GM12878 (cell line): ENCODE measurements around the gene GRIPAP1. TPM values are rescaled to one million over a fixed set of nuclear protein-coding genes. Genes with fewer than 3 reads are reported as not detected.

ENCODE experiments used
- ATAC-seq: fragments of 200-7000 bp; cut with Tn5 transposase; 3 replicates; pipeline ENCODE4 v1.9.1; 2020; ENCODE audit warnings: mild to moderate bottlenecking, moderate library complexity
- BruUV-seq: library from RNA; stranded (reverse); fragments of 400-500 nt; replicated peaks from 2 replicates; lab custom pipeline; 2021; lab: Mats Ljungman, UMichigan
- CTCF ChIA-PET: fragments of 300-600 bp; sonication (Branson Sonifier 250); formaldehyde crosslinking; extraction: SDS; loops from one replicate; lab custom pipeline; 2021; ENCODE audit warnings: inconsistent platforms; lab: Yijun Ruan, JAX
- POLR2A ChIA-PET: fragments of 350-600 bp; formaldehyde crosslinking; extraction: SDS; loops from one replicate; lab custom pipeline; 2021; ENCODE audit warnings: inconsistent platforms; lab: Charles Lee
- RAD21 ChIA-PET: fragments of 300-600 bp; sonication (Branson Sonifier 250); formaldehyde crosslinking; loops from one replicate; lab custom pipeline; 2023; ENCODE audit warnings: antibody characterized with exemption; ENCODE audit not compliant: unreplicated experiment; lab: Charles Lee
- SMC1A ChIA-PET: fragments of 300-600 bp; sonication (Branson Sonifier 250); formaldehyde crosslinking; loops from one replicate; lab custom pipeline; 2023; ENCODE audit not compliant: unreplicated experiment, uncharacterized antibody; lab: Charles Lee
- DNase-seq: peaks from one replicate; pipeline ENCODE4 v3.0.0-alpha.2; 2011; ENCODE audit warnings: low read depth, low spot score
- FAIRE-seq: peaks from 3 replicates; lab custom pipeline; 2011; peaks lifted over from hg19 to GRCh38; lab: Jason Lieb, UNC
- H2AFZ ChIP-seq: 2 replicates; pipeline ENCODE4 v1.6.0; 2011; ENCODE audit warnings: low read depth, low read length, control low read depth; ENCODE audit not compliant: control insufficient read depth
- H3K27ac ChIP-seq: 2 replicates; pipeline ENCODE4 v1.5.1; 2011; ENCODE audit warnings: control low read depth; ENCODE audit not compliant: control insufficient read depth, insufficient read depth
- H3K27me3 ChIP-seq, 2 experiments: replicated peaks in 1 of 2; 2 replicates each; pipeline versions ENCODE4 v1.6.0 to v1.6.1; 2011; ENCODE audit warnings: low read length in 1 of 2; ENCODE audit not compliant: control insufficient read depth in 2 of 2, insufficient read depth in 2 of 2
- H3K36me3 ChIP-seq, 2 experiments: 2 replicates each; pipeline ENCODE4 v1.5.1; 2011; ENCODE audit warnings: low read length in 1 of 2; ENCODE audit not compliant: control insufficient read depth in 2 of 2, insufficient read depth in 2 of 2
- H3K4me1 ChIP-seq: 2 replicates; pipeline ENCODE4 v1.6.1; 2011; ENCODE audit warnings: mild to moderate bottlenecking, low read length, moderate library complexity, mixed read lengths; ENCODE audit not compliant: control insufficient read depth, insufficient read depth
- H3K4me2 ChIP-seq: 2 replicates; pipeline ENCODE4 v1.6.0; 2011; ENCODE audit warnings: control low read depth; ENCODE audit not compliant: control insufficient read depth, insufficient read depth
- H3K4me3 ChIP-seq: fragments of 200-600 bp; sonication (generic); 2 replicates; pipeline ENCODE4 v1.5.1; 2016
- H3K79me2 ChIP-seq: 2 replicates; pipeline ENCODE4 v1.6.0; 2011; ENCODE audit warnings: low read length; ENCODE audit not compliant: control insufficient read depth, insufficient read depth
- H3K9ac ChIP-seq: 2 replicates; pipeline ENCODE4 v1.8.0; 2011; ENCODE audit warnings: low read length, control low read depth, mixed read lengths; ENCODE audit not compliant: control insufficient read depth, insufficient read depth
- H3K9me3 ChIP-seq: replicated peaks from 3 replicates; pipeline ENCODE4 v1.5.1; 2011; ENCODE audit warnings: mild to moderate bottlenecking, low read length; ENCODE audit not compliant: control insufficient read depth, insufficient read depth
- H4K20me1 ChIP-seq: 2 replicates; pipeline ENCODE4 v1.6.0; 2011; ENCODE audit not compliant: control insufficient read depth, insufficient read depth
- BACH1 ChIP-seq: fragments of 450-650 bp; IDR thresholded peaks from 2 replicates; pipeline ENCODE4 v1.6.1; 2017; ENCODE audit warnings: mild to moderate bottlenecking, borderline replicate concordance
- CHD2 ChIP-seq: IDR thresholded peaks from 2 replicates; pipeline ENCODE4 v1.6.1; 2011; ENCODE audit warnings: low read depth, low read length, improper control_type of control experiment, borderline replicate concordance
- E2F4 ChIP-seq: IDR thresholded peaks from 2 replicates; pipeline ENCODE4 v1.6.1; 2012; ENCODE audit warnings: low read depth, low read length, improper control_type of control experiment
- ELK1 ChIP-seq: IDR thresholded peaks from 2 replicates; pipeline ENCODE4 v1.6.1; 2012; ENCODE audit warnings: low read depth, low read length, improper control_type of control experiment
- ESRRA ChIP-seq: IDR thresholded peaks from 2 replicates; pipeline ENCODE4 v1.6.1; 2012; ENCODE audit warnings: mild to moderate bottlenecking, low read length, improper control_type of control experiment
- IRF3 ChIP-seq: fragments of 450-650 bp; IDR thresholded peaks from 2 replicates; pipeline ENCODE4 v1.6.1; 2014; ENCODE audit warnings: mild to moderate bottlenecking
- PML ChIP-seq: IDR thresholded peaks from 2 replicates; pipeline ENCODE4 v1.6.1; 2012; ENCODE audit warnings: low read length, inconsistent platforms
- RAD21 ChIP-seq: IDR thresholded peaks from 2 replicates; pipeline ENCODE4 v1.6.1; 2011; ENCODE audit warnings: mild to moderate bottlenecking, low read depth, low read length, moderate library complexity; ENCODE audit not compliant: insufficient read depth
- RFX5 ChIP-seq: IDR thresholded peaks from 2 replicates; pipeline ENCODE4 v1.6.1; 2011; ENCODE audit warnings: low read depth, low read length, improper control_type of control experiment
- SMC3 ChIP-seq: IDR thresholded peaks from 2 replicates; pipeline ENCODE4 v1.6.1; 2011; ENCODE audit warnings: low read length, improper control_type of control experiment, borderline replicate concordance
- TAF1 ChIP-seq: IDR thresholded peaks from 2 replicates; pipeline ENCODE4 v1.6.1; 2011; ENCODE audit warnings: mild to moderate bottlenecking, low read depth, low read length, borderline replicate concordance
- TCF3 ChIP-seq: IDR thresholded peaks from 2 replicates; pipeline ENCODE4 v1.6.1; 2012; ENCODE audit warnings: low read depth, mild to moderate bottlenecking, low read length, borderline replicate concordance; ENCODE audit not compliant: insufficient read depth
- ZBTB33 ChIP-seq: fragments of 450-650 bp; IDR thresholded peaks from 2 replicates; pipeline ENCODE4 v1.6.1; 2017; ENCODE audit warnings: mild to moderate bottlenecking
- ZNF687 ChIP-seq: fragments of 450-650 bp; IDR thresholded peaks from 2 replicates; pipeline ENCODE4 v1.6.1; 2017; ENCODE audit warnings: mild to moderate bottlenecking, moderate library complexity
- WGBS: methylation state at CpG from one replicate; pipeline ENCODE4 v1.1.6; 2016; ENCODE audit warnings: low lambda C conversion rate; ENCODE audit not compliant: insufficient replicate concordance, insufficient coverage; ENCODE audit errors: missing lambda C conversion rate; 5-methylcytosine and 5-hydroxymethylcytosine counted together
- in situ Hi-C: fragments of 300-500 bp; cut with MboI; formaldehyde crosslinking; loops from 9 replicates; pipeline ENCODE4 v1.14.3; 2018; ENCODE audit warnings: mixed read lengths
- intact Hi-C: fragments of 100-400 bp; cut with micrococcal nuclease; formaldehyde crosslinking; loops from one replicate; pipeline ENCODE4 v1.14.2; 2022; ENCODE audit not compliant: unreplicated experiment
- polyA plus RNA-seq, 11 experiments: library from polyadenylated mRNA; depleted of rRNA in 4 of 11; unstranded in 6 of 11; stranded (reverse) in 5 of 11; fragments of >200 nt; fragmentation: Nextera tagmentation in 4 of 11; fragmentation: Illumina TruSeq in 1 of 11; extraction: Ambion mirVana in 4 of 11; extraction: Trizol in 1 of 11; gene quantifications; 1 replicate in 1 of 11; 2 replicates in 10 of 11; pipeline versions ENCODE4 v1.2.1 to v1.2.3, GENCODE V29; 2011 to 2016; ENCODE audit warnings: inconsistent platforms in 2 of 11, missing spikeins in 2 of 11, low read depth in 1 of 11
- total RNA-seq, 4 experiments: library from RNA; depleted of rRNA in 3 of 4; stranded (reverse); fragments of >200 nt in 3 of 4; fragmentation: Illumina TruSeq in 1 of 4; extraction: Trizol in 1 of 4; gene quantifications; 2 replicates each; pipeline versions ENCODE4 v1.2.1 to v1.2.3, GENCODE V29; 2013 to 2021

The GRIPAP1 gene
- total and polyA plus RNA-seq, 10 of the 15 experiments (the other 5 are each of a cell fraction or from before 2014, with no cell fraction given) = 4.2 to 44.7 (median 25.8) TPM

GRCh38 chrX:48966796-48967579 is 35.1 kb downstream of the GRIPAP1 start:
- Histone ChIP-seq H3K79me2 (no peaks in the 10 kb centered on the region), H2AFZ (no peak overlapping the region), H3K36me3 (no peaks in the 10 kb centered on the region; a peak in 1 of 4 replicates), H3K27me3 (no peaks in the 10 kb centered on the region), H3K4me2 (no peak overlapping the region), H3K27ac (no peak overlapping the region), H3K9me3 (no peaks in the 10 kb centered on the region; the same call in 2 of the 3 replicates), H3K4me1 (peaks cover 6% of the 10 kb centered on the region), H3K4me3 (no peak overlapping the region), H3K9ac (no peak overlapping the region), H4K20me1 (no peaks in the 10 kb centered on the region)
- 42% methylated on average over 15 of the region's 15 CpGs for whole genome bisulfite sequencing
- ChIA-PET SMC1A (no interaction called here), POLR2A (no interaction called here), CTCF (no interaction called here), RAD21 (no interaction called here)
- FAIRE-seq (no peak), DNase-seq (no peak), ATAC-seq (no peak)
- intact Hi-C loops = no loop called here
- no TSS peak for BruUV-seq
- in situ Hi-C loops = loop anchor here (5.0 kb wide), 1 partner anchor 75 kb away; the partner anchor contains the start of gene TFE3
- TF ChIP-seq ZBTB33 (no peak), TAF1 (no peak), CHD2 (no peak), ZNF687 (no peak), ELK1 (no peak), SMC3 (no peak), BACH1 (no peak), PML (no peak), RAD21 (no peak), IRF3 (no peak), ESRRA (no peak), TCF3 (no peak), E2F4 (no peak), RFX5 (no peak)
